Endothelial cell of umbilical vein (primary cell): ENCODE data around the gene ROBO2. TPM values are rescaled to one million over a fixed set of nuclear protein-coding genes. Genes with fewer than 3 reads are reported as not detected.

Experiments
- BruUV-seq: library from RNA; stranded (reverse); fragments of 400-500 nt; replicated peaks from 2 replicates; lab custom pipeline; 2021; lab: Mats Ljungman, UMichigan
- CTCF ChIA-PET: fragments of 300-600, 350-600 bp; sonication (Branson Sonifier 250); formaldehyde crosslinking; loops from one replicate; lab custom pipeline; 2021; ENCODE audit warnings: antibody characterized with exemption, inconsistent platforms; lab: Charles Lee
- POLR2A ChIA-PET: fragments of 300-600, 350-600 bp; sonication (Branson Sonifier 250); formaldehyde crosslinking; loops from one replicate; lab custom pipeline; 2021; ENCODE audit warnings: antibody characterized with exemption, inconsistent platforms; lab: Charles Lee
- DNase-seq: peaks from one replicate; pipeline ENCODE4 v3.0.0-alpha.2; 2011; ENCODE audit warnings: low read depth, low spot score
- FAIRE-seq: peaks from 2 replicates; lab custom pipeline; 2011; peaks lifted over from hg19 to GRCh38; lab: Jason Lieb, UNC
- H2AFZ ChIP-seq: 2 replicates; pipeline ENCODE4 v1.6.0; 2012; ENCODE audit warnings: low read depth, low read length, control low read depth, inconsistent platforms
- H3K27ac ChIP-seq: 2 replicates; pipeline ENCODE4 v1.5.1; 2011; ENCODE audit warnings: low read depth, mild to moderate bottlenecking, control low read depth, low read length, moderate library complexity; ENCODE audit not compliant: insufficient read depth
- H3K27me3 ChIP-seq, 2 experiments: 2 replicates each; pipeline versions ENCODE4 v1.6.0 to v1.6.1; 2011; ENCODE audit warnings: low read length in 2 of 2, mixed read lengths in 1 of 2; ENCODE audit not compliant: control insufficient read depth in 2 of 2, insufficient read depth in 2 of 2
- H3K36me3 ChIP-seq, 2 experiments: 2 replicates in 1 of 2; 3 replicates in 1 of 2; pipeline ENCODE4 v1.5.1; 2011; ENCODE audit warnings: low read length in 2 of 2, mild to moderate bottlenecking in 1 of 2, moderate library complexity in 1 of 2; ENCODE audit not compliant: control insufficient read depth in 2 of 2, insufficient read depth in 2 of 2; ENCODE audit errors: extremely low read depth in 1 of 2
- H3K4me1 ChIP-seq: 3 replicates; pipeline ENCODE4 v1.5.1; 2011; ENCODE audit warnings: mild to moderate bottlenecking, low read length; ENCODE audit not compliant: control insufficient read depth, insufficient read depth; ENCODE audit errors: extremely low read depth
- H3K4me2 ChIP-seq: 2 replicates; pipeline ENCODE4 v1.6.1; 2011; ENCODE audit warnings: low read length, control low read depth, mixed read lengths; ENCODE audit not compliant: insufficient read depth
- H3K4me3 ChIP-seq, 3 experiments: fragments of 200-600 bp in 1 of 3; sonication (generic), shearing (Covaris generic) in 1 of 3; replicated peaks in 1 of 3; 2 replicates each; pipeline ENCODE4 v1.5.1; 2011 to 2016; ENCODE audit warnings: control low read depth in 3 of 3, low read length in 3 of 3, mild to moderate bottlenecking in 2 of 3, inconsistent platforms in 1 of 3, low read depth in 1 of 3, moderate library complexity in 1 of 3; ENCODE audit not compliant: insufficient read depth in 1 of 3
- H3K79me2 ChIP-seq: 2 replicates; pipeline ENCODE4 v1.6.0; 2012; ENCODE audit warnings: low read length, inconsistent platforms; ENCODE audit not compliant: control insufficient read depth, insufficient read depth
- H3K9ac ChIP-seq: replicated peaks from 2 replicates; pipeline ENCODE3; 2011; ENCODE audit warnings: low read length, control low read depth; ENCODE audit not compliant: insufficient read depth; ENCODE audit errors: extremely low read depth
- H3K9me1 ChIP-seq: replicated peaks from 3 replicates; pipeline ENCODE4 v1.6.0; 2011; ENCODE audit warnings: mild to moderate bottlenecking, low read length; ENCODE audit not compliant: control insufficient read depth, insufficient read depth; ENCODE audit errors: extremely low read depth
- H3K9me3 ChIP-seq: replicated peaks from 2 replicates; pipeline ENCODE4 v1.5.1; 2012; ENCODE audit warnings: low read length, inconsistent platforms; ENCODE audit not compliant: control insufficient read depth, insufficient read depth
- H4K20me1 ChIP-seq: replicated peaks from 2 replicates; pipeline ENCODE3; 2011; ENCODE audit warnings: mild to moderate bottlenecking, low read length; ENCODE audit not compliant: control insufficient read depth, insufficient read depth; ENCODE audit errors: extremely low read depth
- CTCF ChIP-seq, 2 donors: IDR thresholded peaks; 1 replicate in 1 of 2; 2 replicates in 1 of 2; pipeline ENCODE4 v1.5.1; 2011; ENCODE audit warnings: low read length in 2 of 2, mild to moderate bottlenecking in 2 of 2, moderate library complexity in 2 of 2, control low read depth in 1 of 2, inconsistent platforms in 1 of 2, low read depth in 1 of 2; ENCODE audit not compliant: insufficient read depth in 1 of 2; ENCODE audit errors: extremely low read depth in 1 of 2
- EZH2 ChIP-seq: IDR thresholded peaks from 2 replicates; pipeline ENCODE4 v1.6.1; 2012; ENCODE audit warnings: borderline replicate concordance, low read depth, mild to moderate bottlenecking, moderate library complexity, low read length, inconsistent platforms; ENCODE audit not compliant: severe bottlenecking
- FOS ChIP-seq: IDR thresholded peaks from 2 replicates; pipeline ENCODE4 v1.6.1; 2011; ENCODE audit warnings: mild to moderate bottlenecking, low read length, moderate library complexity, borderline replicate concordance; ENCODE audit not compliant: insufficient read depth
- GATA2 ChIP-seq: IDR thresholded peaks from 2 replicates; pipeline ENCODE4 v1.7.0; 2011; ENCODE audit warnings: low read depth, mild to moderate bottlenecking, moderate library complexity, mixed read lengths, low read length; ENCODE audit not compliant: insufficient read length, insufficient read depth
- JUN ChIP-seq: IDR thresholded peaks from 2 replicates; pipeline ENCODE4 v1.6.1; 2011; ENCODE audit warnings: borderline replicate concordance, low read depth; ENCODE audit not compliant: insufficient read length, insufficient read depth
- MAX ChIP-seq: IDR thresholded peaks from 2 replicates; pipeline ENCODE4 v1.6.1; 2011; ENCODE audit not compliant: insufficient read depth, insufficient read length
- MYC ChIP-seq: IDR thresholded peaks from one replicate; pipeline ENCODE4 v1.6.1; 2011; ENCODE audit warnings: mild to moderate bottlenecking, low read depth, low read length
- POLR2A ChIP-seq: IDR thresholded peaks from 2 replicates; pipeline ENCODE4 v1.6.1; 2012; ENCODE audit warnings: low read depth, mild to moderate bottlenecking, control low read depth, low read length
- POLR2AphosphoS5 ChIP-seq: IDR thresholded peaks from 2 replicates; pipeline ENCODE4 v1.6.1; 2012; ENCODE audit warnings: low read depth, mild to moderate bottlenecking, control low read depth, low read length, moderate library complexity; ENCODE audit not compliant: insufficient read depth
- dilution Hi-C: fragments of 300-500 bp; cut with MboI; formaldehyde crosslinking; loops from one replicate; pipeline ENCODE4 v1.15.0; 2019; ENCODE audit warnings: low sequenced_read_pairs; ENCODE audit not compliant: extremely low pct_ligation_motif_present
- intact Hi-C: fragments of 100-400 bp; cut with micrococcal nuclease; formaldehyde crosslinking; loops from one replicate; pipeline ENCODE4 v1.10.0; 2022
- polyA plus RNA-seq, 4 experiments: library from polyadenylated mRNA; depleted of rRNA in 3 of 4; stranded (reverse) in 3 of 4; unstranded in 1 of 4; fragments of >200 nt; gene quantifications; 2 replicates each; pipeline versions ENCODE4 v1.2.1 to v1.2.3, GENCODE V29; 2011 to 2012; ENCODE audit warnings: missing spikeins in 1 of 4
- total RNA-seq: library from RNA; stranded (reverse); gene quantifications from 2 replicates; pipeline ENCODE4 v1.2.3, GENCODE V29; 2021

ROBO2 gene
- total and polyA plus RNA-seq, 2 donors (not counting 3 experiments of a cell fraction or from before 2014, with no cell fraction given): not detected

DNA sequence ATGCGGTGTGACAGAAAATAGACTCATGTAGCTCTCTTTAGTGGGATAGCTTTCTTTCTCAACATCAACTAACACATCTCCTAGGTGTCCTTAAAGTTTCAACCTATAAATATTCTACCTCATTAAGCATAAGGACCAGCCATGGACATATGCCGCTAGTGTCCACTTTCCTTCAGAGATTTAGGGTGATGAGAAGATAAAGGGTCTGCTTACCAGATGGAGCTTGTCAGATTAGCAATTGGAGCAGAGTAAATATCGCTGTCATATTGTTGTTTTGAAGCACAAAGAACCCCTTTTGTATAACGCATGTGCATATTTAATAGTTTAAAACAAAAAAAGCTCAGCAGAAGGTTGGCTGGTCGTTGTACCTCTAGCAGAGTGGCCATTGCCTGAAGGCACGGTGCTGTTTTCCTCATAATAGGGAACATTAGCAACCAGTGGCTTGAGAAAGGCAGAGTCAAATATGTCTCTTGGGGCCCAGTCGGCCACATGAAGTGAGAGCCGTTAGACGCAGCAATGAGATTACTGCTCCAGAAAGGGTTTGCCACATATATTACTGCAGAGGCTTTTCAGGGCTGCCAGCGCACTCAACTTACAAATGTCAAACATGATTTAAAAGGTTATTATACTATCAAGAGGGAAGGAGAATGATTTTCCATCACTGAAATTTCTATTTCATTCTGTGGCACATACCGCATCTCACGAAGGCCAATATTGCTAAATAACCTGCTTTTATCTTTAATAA, 264.2 kb downstream of the ROBO2 start:
- dilution Hi-C loops: no loop called here
- CTCF ChIA-PET: no interaction called here
- no peak overlapping the region for H2AFZ ChIP-seq

More for the DNA sequence above, 264.2 kb downstream of the ROBO2 start:
- H3K4me3 ChIP-seq: no peak overlapping the region
- H3K9me1 ChIP-seq: no peaks in the 10 kb centered on the region
- TF ChIP-seq CTCF (IDR thresholded peaks at IDR 0.05; ENCODE audit: extremely low read depth in 1 of 2, insufficient read depth in 1 of 2, low read depth in 1 of 2, low read length in 2 of 2): no peak
- TF ChIP-seq EZH2: no peak
- no peak for TF ChIP-seq POLR2A
- no peak for TF ChIP-seq MYC
- no peak for TF ChIP-seq MAX
- no peak for TF ChIP-seq GATA2
- TF ChIP-seq POLR2AphosphoS5: no peak
- TF ChIP-seq JUN: no peak
- TF ChIP-seq FOS: no peak
- no peaks in the 10 kb centered on the region for H3K27me3 ChIP-seq
- H3K79me2 ChIP-seq: no peaks in the 10 kb centered on the region
- H3K9ac ChIP-seq: no peak overlapping the region
- H3K27ac ChIP-seq: no peak overlapping the region
- no peaks in the 10 kb centered on the region for H3K9me3 ChIP-seq
- H3K36me3 ChIP-seq: no peaks in the 10 kb centered on the region
- DNase-seq (no peak), FAIRE-seq (no peak)
- POLR2A ChIA-PET: no interaction called here
- no peaks in the 10 kb centered on the region for H4K20me1 ChIP-seq
- intact Hi-C loops: no loop called here
- no peaks in the 10 kb centered on the region for H3K4me1 ChIP-seq
- BruUV-seq: no TSS peak
- no peak overlapping the region for H3K4me2 ChIP-seq
